Measurements from ENCODE around the gene CTF1. TPM values are rescaled to one million over a fixed set of nuclear protein-coding genes. Genes with fewer than 3 reads are reported as not detected.

The CTF1 gene
- total RNA-seq, 1 donor from 2014 or later, result 3.2 TPM

GRCh38 chr16:30899794-30900193 is 3.4 kb downstream of the CTF1 start:
- Histone ChIP-seq H3K4me1 (peaks cover 55% of the 10 kb centered on the region), H3K36me3 (no peaks in the 10 kb centered on the region), H3K27me3 (no peaks in the 10 kb centered on the region), H3K27ac (no peak overlapping the region), H3K9me3 (no peaks in the 10 kb centered on the region), H3K4me3 (no peak overlapping the region)
- no peak for TF ChIP-seq POLR2AphosphoS5 (IDR thresholded peaks at IDR 0.05; ENCODE audit: insufficient read depth in 1 of 2, low read depth in 1 of 2)
- TF ChIP-seq CTCF (IDR thresholded peaks at IDR 0.05), result no peak
- TF ChIP-seq POLR2A (IDR thresholded peaks at IDR 0.05), result no peak
- intact Hi-C loops (cut with DNase I), result loop anchor here (5.0 kb wide), 1 partner anchor 57 kb away; no protein-coding TSS in a partner anchor
- DNase-seq (ENCODE audit: extremely low spot score in 2 of 2), result no peak

- Histone ChIP-seq H3K36me3 (no peaks in the 10 kb centered on the region), H3K27me3 (no peaks in the 10 kb centered on the region), H3K9me3 (no peaks in the 10 kb centered on the region), H3K27ac (no peak overlapping the region), H3K4me1 (peaks cover 47% of the 10 kb centered on the region), H3K4me3 (no peak overlapping the region)
- intact Hi-C loops (cut with DNase I), result loop anchor here (5.0 kb wide), 1 partner anchor 58 kb away; no protein-coding TSS in a partner anchor
- DNase-seq (ENCODE audit: extremely low spot score in 2 of 2), result no peak
- TF ChIP-seq CTCF (IDR thresholded peaks at IDR 0.05), result no peak
- TF ChIP-seq POLR2A (IDR thresholded peaks at IDR 0.05), result no peak
- TF ChIP-seq POLR2AphosphoS5 (IDR thresholded peaks at IDR 0.05; ENCODE audit: insufficient read depth in 1 of 2, low read depth in 1 of 2), result no peak
Observed at GRCh38 chr16:30900588-30900987, 4.2 kb downstream of the CTF1 start.

- Histone ChIP-seq H3K27ac (peak overlapping the region; percentile 91), H3K4me1 (peaks cover 38% of the 10 kb centered on the region), H3K9me3 (no peaks in the 10 kb centered on the region), H3K27me3 (no peaks in the 10 kb centered on the region), H3K4me3 (peak overlapping the region; percentile 54 to 55), H3K36me3 (no peaks in the 10 kb centered on the region)
- intact Hi-C loops (cut with DNase I), result loop anchor here (5.0 kb wide), 1 partner anchor 59 kb away; no protein-coding TSS in a partner anchor
- DNase-seq (ENCODE audit: extremely low spot score in 2 of 2), result no peak
- no peak for TF ChIP-seq CTCF (IDR thresholded peaks at IDR 0.05)
- TF ChIP-seq POLR2AphosphoS5 (IDR thresholded peaks at IDR 0.05; ENCODE audit: insufficient read depth in 1 of 2, low read depth in 1 of 2), result no peak
- no peak for TF ChIP-seq POLR2A (IDR thresholded peaks at IDR 0.05)
Observed at GRCh38 chr16:30901201-30902028, 5.0 kb downstream of the CTF1 start.

GRCh38 chr16:30902029-30902972 is 5.9 kb downstream of the CTF1 start:
- no peaks in the 10 kb centered on the region for H3K36me3 ChIP-seq
- intact Hi-C loops (cut with DNase I), result loop anchor here (5.0 kb wide), 1 partner anchor 60 kb away; no protein-coding TSS in a partner anchor
- H3K27ac ChIP-seq, result peak overlapping the region; percentile 91
- H3K9me3 ChIP-seq, result no peaks in the 10 kb centered on the region
- peak overlapping the region; percentile 54 to 55 for H3K4me3 ChIP-seq
- TF ChIP-seq CTCF (IDR thresholded peaks at IDR 0.05) (no peak), POLR2A (IDR thresholded peaks at IDR 0.05) (no peak), POLR2AphosphoS5 (IDR thresholded peaks at IDR 0.05; ENCODE audit: insufficient read depth in 1 of 2, low read depth in 1 of 2) (no peak)
- DNase-seq (ENCODE audit: extremely low spot score in 2 of 2), result no peak
- peaks cover 34% of the 10 kb centered on the region for H3K4me1 ChIP-seq
- H3K27me3 ChIP-seq, result no peaks in the 10 kb centered on the region
